Keratinocyte (primary cell): Measurements from ENCODE around the gene WDR5.

Source experiments
- EZH2 ChIP-seq: IDR thresholded peaks from one replicate; pipeline ENCODE4 v1.6.1; 2012; ENCODE audit warnings: inconsistent platforms, mild to moderate bottlenecking, low read length, moderate library complexity
- TF ChIP-seq, protein P1 (sequence below), 3 experiments: IDR thresholded peaks in 1 of 3; conservative IDR thresholded peaks in 1 of 3; optimal IDR thresholded peaks in 1 of 3; 2 replicates in 2 of 3; 3 replicates in 1 of 3; pipeline versions ENCODE3 to v1.5.1; 2011; ENCODE audit warnings: low read length in 3 of 3, mild to moderate bottlenecking in 3 of 3, moderate library complexity in 2 of 3, control low read depth in 1 of 3, inconsistent platforms in 1 of 3; ENCODE audit not compliant: insufficient read depth in 2 of 3; ENCODE audit errors: extremely low read depth in 1 of 3

DNA sequence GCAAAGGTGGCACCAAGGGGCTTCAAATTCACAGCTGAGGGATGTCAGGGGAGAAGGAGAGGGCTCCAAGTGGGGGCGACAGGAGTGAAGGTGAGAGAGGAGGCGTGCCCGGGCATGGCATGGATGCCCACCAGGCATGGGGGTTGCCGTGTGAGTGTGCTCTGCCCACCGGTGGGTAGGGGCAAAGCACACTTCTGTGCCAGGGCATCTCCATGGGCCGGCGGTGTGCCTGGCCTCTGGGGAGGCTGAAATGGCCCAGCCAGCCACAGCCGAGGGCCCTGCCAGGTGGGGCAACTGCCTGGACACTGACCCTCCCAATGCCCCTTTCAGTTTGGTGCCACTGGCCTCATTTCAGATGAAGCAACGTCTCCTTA is 42.5 kb downstream of the WDR5 start:
- TF ChIP-seq, protein P1, sequence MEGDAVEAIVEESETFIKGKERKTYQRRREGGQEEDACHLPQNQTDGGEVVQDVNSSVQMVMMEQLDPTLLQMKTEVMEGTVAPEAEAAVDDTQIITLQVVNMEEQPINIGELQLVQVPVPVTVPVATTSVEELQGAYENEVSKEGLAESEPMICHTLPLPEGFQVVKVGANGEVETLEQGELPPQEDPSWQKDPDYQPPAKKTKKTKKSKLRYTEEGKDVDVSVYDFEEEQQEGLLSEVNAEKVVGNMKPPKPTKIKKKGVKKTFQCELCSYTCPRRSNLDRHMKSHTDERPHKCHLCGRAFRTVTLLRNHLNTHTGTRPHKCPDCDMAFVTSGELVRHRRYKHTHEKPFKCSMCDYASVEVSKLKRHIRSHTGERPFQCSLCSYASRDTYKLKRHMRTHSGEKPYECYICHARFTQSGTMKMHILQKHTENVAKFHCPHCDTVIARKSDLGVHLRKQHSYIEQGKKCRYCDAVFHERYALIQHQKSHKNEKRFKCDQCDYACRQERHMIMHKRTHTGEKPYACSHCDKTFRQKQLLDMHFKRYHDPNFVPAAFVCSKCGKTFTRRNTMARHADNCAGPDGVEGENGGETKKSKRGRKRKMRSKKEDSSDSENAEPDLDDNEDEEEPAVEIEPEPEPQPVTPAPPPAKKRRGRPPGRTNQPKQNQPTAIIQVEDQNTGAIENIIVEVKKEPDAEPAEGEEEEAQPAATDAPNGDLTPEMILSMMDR (optimal IDR thresholded peaks at IDR 0.05 in 1 of 3, IDR thresholded peaks at IDR 0.05 in 1 of 3, conservative IDR thresholded peaks at IDR 0.05 in 1 of 3; ENCODE audit: extremely low read depth in 1 of 3, insufficient read depth in 2 of 3, low read length in 3 of 3), result no peak
- TF ChIP-seq EZH2, result no peak
